ENCODE measurements around the gene TNRC18.
"Not testable (repeated sequence)": the region's sequence is repeated elsewhere in the genome, so short reads cannot be mapped to it uniquely, and the experiment has no call there.

TNRC18 gene

GRCh38 chr7:5282543-5283316 is 140.9 kb downstream of the TNRC18 start, which contains the start of gene SLC29A4 (continued):
- TF ChIP-seq YY1 (tag by site-specific recombination; IDR thresholded peaks at IDR 0.05) = no peak
- TF ChIP-seq PRDM1 (tag by site-specific recombination; IDR thresholded peaks at IDR 0.05) = peak; percentile 26; the same call in 1 of the 2 replicates
- TF ChIP-seq ZSCAN23 (tag by site-specific recombination; IDR thresholded peaks at IDR 0.05) = no peak
- TF ChIP-seq ZFHX2 (tag by site-specific recombination; conservative IDR thresholded peaks at IDR 0.05) = peak; percentile 89
- peak; percentile 89 for TF ChIP-seq EGR2 (tag by site-specific recombination; IDR thresholded peaks at IDR 0.05; ENCODE audit: low read depth)
- peak; percentile 35; the same call in 1 of the 2 replicates for TF ChIP-seq ZNF398 (tag by site-specific recombination; IDR thresholded peaks at IDR 0.05)
- no peak for TF ChIP-seq ZNF776 (tag by site-specific recombination; IDR thresholded peaks at IDR 0.05; ENCODE audit: borderline replicate concordance)
- TF ChIP-seq ZNF302 (tag by site-specific recombination; IDR thresholded peaks at IDR 0.05; ENCODE audit: low read depth) = no peak
- TF ChIP-seq ZNF174 (tag by site-specific recombination; IDR thresholded peaks at IDR 0.05) = no peak
- TF ChIP-seq ZNF571 (tag by site-specific recombination; IDR thresholded peaks at IDR 0.05) = no peak
- TF ChIP-seq, protein P1, sequence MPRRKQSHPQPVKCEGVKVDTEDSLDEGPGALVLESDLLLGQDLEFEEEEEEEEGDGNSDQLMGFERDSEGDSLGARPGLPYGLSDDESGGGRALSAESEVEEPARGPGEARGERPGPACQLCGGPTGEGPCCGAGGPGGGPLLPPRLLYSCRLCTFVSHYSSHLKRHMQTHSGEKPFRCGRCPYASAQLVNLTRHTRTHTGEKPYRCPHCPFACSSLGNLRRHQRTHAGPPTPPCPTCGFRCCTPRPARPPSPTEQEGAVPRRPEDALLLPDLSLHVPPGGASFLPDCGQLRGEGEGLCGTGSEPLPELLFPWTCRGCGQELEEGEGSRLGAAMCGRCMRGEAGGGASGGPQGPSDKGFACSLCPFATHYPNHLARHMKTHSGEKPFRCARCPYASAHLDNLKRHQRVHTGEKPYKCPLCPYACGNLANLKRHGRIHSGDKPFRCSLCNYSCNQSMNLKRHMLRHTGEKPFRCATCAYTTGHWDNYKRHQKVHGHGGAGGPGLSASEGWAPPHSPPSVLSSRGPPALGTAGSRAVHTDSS (tag by site-specific recombination; IDR thresholded peaks at IDR 0.05) = peak; percentile 54; the same call in 1 of the 2 replicates
- no peak for TF ChIP-seq TCF7L2 (IDR thresholded peaks at IDR 0.05; ENCODE audit: borderline replicate concordance, low read depth, low read length)
- no peak for TF ChIP-seq ZFP69B (tag by site-specific recombination; IDR thresholded peaks at IDR 0.05)
- TF ChIP-seq ZNF341 (tag by site-specific recombination; IDR thresholded peaks at IDR 0.05; ENCODE audit: low read depth) = no peak
- TF ChIP-seq ZBTB7A (tag by site-specific recombination; IDR thresholded peaks at IDR 0.05; ENCODE audit: low read depth) = no peak
- TF ChIP-seq WT1 (tag by site-specific recombination; IDR thresholded peaks at IDR 0.05) = peak; percentile 93
- TF ChIP-seq, protein P2, sequence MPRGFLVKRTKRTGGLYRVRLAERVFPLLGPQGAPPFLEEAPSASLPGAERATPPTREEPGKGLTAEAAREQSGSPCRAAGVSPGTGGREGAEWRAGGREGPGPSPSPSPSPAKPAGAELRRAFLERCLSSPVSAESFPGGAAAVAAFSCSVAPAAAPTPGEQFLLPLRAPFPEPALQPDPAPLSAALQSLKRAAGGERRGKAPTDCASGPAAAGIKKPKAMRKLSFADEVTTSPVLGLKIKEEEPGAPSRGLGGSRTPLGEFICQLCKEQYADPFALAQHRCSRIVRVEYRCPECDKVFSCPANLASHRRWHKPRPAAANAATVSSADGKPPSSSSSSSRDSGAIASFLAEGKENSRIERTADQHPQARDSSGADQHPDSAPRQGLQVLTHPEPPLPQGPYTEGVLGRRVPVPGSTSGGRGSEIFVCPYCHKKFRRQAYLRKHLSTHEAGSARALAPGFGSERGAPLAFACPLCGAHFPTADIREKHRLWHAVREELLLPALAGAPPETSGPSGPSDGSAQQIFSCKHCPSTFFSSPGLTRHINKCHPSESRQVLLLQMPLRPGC (tag by site-specific recombination; IDR thresholded peaks at IDR 0.05) = no peak
- TF ChIP-seq SP2 (tag by site-specific recombination; IDR thresholded peaks at IDR 0.05) = peak; percentile 51
- peak; percentile 65; the same call in 1 of the 2 replicates for TF ChIP-seq PATZ1 (tag by site-specific recombination; IDR thresholded peaks at IDR 0.05)
- no peak for TF ChIP-seq ZNF248 (tag by site-specific recombination; IDR thresholded peaks at IDR 0.05)
- no peak for TF ChIP-seq ZNF354C (tag by site-specific recombination; IDR thresholded peaks at IDR 0.05; ENCODE audit: borderline replicate concordance, low read depth)
- TF ChIP-seq SETDB1 (IDR thresholded peaks at IDR 0.05; ENCODE audit: insufficient read length, low read length) = no peak
- no peak for TF ChIP-seq ZNF549 (tag by site-specific recombination; IDR thresholded peaks at IDR 0.05)
- TF ChIP-seq ZNF324 (tag by site-specific recombination; IDR thresholded peaks at IDR 0.05) = 0 out of 2 replicates have a peak, but pooled peaks have one; percentile 40

GRCh38 chr7:5281598-5282500 is 141.8 kb downstream of the TNRC18 start:
- H3K9me3 ChIP-seq (ENCODE audit: control insufficient read depth, insufficient read depth, low read depth, low read length); H3K27ac ChIP-seq (ENCODE audit: extremely low read depth, low read depth, low read length); H3K4me3 ChIP-seq (ENCODE audit: low read depth, low read length); H3K4me1 ChIP-seq (ENCODE audit: control insufficient read depth, insufficient read depth, low read length); POLR2A ChIA-PET; CTCF ChIA-PET; H3K36me3 ChIP-seq (ENCODE audit: control insufficient read depth in 2 of 2, insufficient read depth in 1 of 2, low read length in 2 of 2): not testable (repeated sequence)

Measured in HEK293 (cell line).